NCI-H524 (cell line): ENCODE data around the gene CRYM.
"Not testable (repeated sequence)": the region's sequence is repeated elsewhere in the genome, so short reads cannot be mapped to it uniquely, and the experiment has no call there.

Experiments used
- DNase-seq, 2 experiments: peaks; one replicate each; lab custom pipeline; 2025; lab: John Stamatoyannopoulos, UW

CRYM gene

DNA sequence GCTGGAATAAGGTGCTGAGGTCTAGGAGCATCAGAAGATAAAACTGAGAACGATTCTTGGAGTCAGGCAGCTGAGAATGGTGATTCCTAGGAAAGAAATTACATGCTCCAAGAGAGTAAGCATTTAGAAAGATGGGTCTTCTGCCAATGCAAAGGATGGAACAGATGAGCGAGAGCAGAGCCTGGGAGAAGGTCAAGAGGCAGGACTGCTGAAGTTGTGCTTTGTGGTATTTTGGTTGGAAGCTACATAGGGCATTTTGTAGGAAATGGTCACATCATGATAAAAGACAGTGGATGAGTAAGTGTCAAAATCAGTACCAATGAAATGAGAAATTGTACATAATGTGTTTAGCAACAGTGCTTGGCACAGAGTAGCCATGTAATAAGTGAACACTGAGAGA is 1.4 kb upstream of the CRYM start:
- DNase-seq: no peak

DNA sequence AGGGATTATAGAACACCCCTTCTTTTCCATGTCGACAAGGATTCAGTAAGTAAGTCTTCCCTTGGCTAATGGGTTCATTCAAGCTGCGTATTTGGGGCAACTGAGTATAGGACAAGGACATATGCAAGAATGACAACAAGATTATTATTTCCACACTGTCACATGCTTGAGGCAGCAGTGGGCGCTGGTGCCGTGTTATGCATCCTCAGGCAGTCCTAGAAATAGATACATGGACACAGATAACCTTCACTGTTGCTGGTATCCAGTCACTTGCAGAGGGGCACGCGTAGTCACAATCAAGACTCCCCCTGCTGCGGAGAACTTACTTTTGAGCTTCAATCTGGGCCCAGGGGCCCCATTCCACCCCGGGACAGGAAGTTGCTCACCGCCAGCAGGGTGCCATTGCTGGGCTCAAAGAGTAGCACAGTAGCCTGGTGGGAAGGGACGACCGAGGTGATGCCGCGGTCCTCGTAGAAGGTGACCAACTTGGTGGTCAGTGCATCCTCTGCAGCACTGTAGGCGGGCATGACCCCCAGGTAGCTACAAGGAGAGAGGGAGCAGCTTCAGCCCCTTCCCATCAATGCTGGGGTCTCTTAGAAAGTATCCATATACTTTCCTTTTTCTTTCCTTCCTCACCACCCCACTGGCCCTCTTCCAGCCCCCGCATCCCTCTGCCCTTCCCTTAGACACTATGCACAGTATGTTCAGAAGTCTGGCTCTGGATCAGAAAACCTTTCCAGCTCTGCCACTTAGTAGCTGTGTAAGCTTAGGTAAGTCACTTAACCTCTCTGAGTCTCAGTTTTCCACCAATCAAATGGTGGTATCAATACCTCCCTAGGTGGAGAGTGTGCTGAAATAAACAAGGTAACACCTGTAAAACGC is 804 bp downstream of the CRYM start:
- no peak for DNase-seq

DNA sequence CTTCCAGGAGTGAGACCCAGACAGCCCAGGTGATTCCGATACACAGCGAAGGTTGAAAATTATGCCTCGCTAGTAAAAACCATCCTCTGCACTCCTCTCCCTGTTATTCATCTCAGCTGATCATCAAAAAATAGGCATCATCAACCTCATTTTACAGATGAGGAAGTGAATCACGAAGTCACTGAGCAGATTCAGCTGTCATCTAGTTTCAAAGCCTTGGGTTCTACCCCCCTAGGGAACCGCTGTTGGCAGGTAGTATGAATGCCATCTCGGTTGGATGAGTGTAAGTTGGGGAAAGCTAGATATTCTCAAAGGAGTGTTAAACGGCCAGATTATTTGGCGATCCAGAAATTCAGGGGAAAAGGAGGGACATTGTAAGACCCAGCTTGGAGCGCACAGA is 2.0 kb downstream of the CRYM start:
- no peak for DNase-seq

DNA sequence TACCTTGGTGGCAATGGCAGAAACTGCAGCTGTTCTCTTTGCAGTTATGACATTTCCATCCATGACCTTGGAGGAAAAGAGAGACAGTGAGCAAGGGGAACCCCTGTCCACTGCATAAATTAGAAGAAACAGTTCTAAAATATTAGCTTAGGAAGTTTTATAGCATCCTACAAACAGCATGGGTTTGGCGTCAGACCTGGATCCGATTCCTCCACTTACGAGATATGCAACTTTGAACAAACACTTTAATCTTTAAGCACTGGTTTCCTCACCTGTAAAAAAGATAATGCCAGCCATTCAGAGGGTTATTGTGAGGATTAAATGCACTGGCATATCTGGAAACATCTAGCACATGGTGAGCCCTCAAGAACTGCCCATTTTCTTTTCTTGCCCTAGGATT is 2.6 kb downstream of the CRYM start:
- no peak for DNase-seq

DNA sequence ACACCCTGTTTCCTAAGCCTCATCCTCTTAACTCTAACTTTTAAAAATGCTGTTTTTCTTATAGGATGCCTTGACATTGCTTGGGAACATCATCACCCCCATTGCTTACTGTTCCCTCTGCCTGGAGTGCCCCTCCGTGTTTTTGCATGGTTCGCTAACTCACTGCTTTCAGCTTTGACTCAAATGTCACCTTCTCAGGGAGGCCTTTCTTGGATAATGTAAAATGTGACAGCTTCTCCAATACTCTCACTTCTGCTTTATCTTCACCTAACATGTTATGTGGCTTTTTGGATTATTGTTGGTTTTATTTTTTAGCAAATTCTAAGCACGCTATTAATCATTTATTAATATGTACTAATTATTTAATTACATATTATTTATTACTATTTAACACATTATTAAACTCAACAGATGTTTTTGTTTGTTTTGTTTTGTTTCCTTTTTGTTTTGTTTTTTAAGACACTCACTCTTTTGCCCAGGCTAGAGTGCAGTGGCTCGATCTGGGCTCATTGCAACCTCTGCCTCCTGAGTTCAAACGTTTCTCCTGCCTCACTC is 3.8 kb downstream of the CRYM start:
- no peak for DNase-seq

DNA sequence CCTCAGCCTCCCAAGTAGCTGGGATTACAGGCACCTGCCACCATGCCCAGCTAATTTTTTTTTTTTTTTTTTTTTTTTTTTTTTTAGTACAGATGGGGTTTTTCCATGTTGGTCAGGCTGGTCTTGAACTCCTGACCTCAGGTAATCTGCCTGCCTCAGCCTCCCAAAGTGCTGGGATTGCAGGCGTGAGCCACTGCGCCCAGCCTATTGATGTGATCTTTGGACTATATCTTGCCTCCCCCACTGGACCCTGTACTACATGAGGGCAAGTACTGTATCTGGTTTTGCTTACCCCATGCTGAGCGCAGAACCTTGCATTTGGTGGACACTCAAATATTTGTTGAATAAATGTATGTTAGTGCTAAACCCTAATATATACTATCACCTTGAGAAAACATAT is 5.3 kb downstream of the CRYM start:
- DNase-seq: not testable (repeated sequence)

DNA sequence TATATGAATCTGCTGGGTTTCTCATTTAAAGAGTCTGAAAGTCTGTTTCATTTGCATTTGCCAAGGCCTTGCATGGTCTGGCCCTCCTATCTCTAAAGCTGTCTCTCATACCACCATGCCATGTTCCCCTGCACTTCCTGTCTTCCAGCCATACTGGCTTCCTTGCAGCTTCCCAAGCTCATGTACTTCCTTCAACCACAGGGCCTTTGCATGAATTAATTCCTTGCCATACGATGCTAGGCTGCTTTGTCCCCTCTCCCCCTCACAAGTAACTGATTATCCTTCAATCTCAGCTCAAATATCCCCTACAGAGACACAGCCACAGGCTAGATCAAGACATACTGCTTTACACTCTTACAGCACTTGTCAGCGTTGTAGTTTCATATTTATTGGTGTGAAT is 5.8 kb downstream of the CRYM start:
- no peak for DNase-seq

DNA sequence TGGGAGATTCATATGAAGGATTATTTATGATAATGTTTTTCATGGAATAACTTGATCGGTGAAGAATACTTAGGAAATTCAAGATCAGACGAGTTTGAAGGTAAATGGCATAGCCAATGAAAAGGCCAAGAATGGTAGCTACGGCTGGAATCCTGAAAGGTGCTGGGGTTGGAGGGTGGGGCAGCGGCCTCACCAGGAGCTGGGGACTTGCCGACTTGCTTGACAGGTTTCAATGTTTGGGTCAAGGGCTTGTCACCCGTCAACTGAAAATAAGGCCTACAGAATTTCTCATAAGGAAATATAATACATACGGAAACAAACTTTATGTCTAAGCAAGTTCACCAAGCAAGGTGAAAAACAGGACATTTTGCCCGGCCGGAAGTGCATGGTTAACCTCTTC is 9.9 kb downstream of the CRYM start:
- no peak for DNase-seq

DNA sequence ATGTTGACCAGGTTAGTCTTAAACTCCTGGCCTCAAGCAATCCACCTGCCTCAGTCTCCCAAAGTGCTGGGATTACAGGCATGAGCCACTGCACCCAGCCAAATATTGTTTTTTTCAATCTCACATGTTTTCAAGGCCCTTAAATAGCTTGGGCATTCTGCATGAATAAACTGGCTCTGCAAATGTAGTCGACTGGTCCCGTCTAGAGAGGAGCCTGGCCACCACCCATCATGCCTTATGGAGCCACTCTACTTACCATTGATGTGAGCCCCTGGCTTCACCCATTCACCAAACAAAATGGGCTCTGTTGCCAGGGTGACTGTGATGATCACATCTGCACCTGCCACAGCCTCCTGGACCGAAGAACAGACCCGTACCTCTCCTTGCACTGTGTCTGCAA is 10.8 kb downstream of the CRYM start:
- DNase-seq: no peak

DNA sequence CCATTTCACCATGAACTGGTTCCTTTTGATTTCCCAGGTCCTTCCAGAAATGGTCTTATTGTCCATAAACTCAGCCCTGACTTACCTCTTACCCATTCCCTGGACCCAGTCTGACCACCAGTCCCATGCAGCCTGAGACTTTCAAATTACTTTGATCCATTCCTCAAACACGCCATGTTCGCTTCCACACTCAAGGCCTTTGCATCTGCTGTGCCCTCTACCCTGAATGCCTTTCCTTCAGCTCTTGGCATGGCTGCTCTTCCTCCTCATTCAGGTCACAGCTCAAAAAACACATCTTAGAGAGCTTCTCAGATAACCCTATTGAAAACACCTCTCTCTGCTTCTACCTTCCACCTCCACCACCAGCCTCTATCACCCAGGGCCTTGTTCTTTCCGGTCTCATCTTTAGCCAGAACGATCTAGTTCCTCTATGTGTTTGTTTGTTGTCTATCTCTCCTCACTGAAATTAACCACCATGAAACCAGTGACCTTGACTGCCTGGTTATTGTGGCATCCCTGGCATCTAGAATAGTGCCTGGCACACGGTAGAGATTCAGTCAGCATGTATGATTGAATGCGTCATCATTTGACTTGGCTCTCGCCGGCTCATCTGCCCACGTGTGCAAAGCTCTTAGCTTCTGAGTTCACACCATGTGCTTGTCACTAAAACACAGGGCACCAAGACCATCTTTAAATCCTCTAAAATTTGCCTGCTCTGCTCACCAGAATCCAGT is 12.8 kb downstream of the CRYM start:
- DNase-seq: no peak

DNA sequence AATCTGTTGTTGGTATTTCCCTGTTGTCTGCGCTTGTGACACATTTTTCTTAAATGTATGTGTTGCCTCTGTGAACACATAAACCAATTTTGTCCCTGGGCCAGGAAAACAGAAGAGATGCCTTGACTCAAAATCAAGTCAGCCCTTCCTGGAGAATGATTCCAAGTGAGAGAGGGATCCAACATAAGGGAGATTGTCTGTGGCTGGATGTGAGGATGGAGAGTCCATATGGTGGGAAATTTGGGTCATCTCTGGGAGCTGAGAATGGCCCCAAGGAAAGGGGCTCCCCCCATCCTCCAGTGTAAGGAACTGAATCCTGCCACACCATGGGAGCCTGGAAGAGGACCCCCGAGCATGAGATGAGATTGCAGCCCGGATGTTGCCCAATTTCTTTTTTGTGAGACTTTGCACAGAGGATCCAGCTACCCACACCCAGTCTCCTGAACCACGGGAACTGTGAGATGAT is 13.5 kb downstream of the CRYM start:
- DNase-seq: no peak

DNA sequence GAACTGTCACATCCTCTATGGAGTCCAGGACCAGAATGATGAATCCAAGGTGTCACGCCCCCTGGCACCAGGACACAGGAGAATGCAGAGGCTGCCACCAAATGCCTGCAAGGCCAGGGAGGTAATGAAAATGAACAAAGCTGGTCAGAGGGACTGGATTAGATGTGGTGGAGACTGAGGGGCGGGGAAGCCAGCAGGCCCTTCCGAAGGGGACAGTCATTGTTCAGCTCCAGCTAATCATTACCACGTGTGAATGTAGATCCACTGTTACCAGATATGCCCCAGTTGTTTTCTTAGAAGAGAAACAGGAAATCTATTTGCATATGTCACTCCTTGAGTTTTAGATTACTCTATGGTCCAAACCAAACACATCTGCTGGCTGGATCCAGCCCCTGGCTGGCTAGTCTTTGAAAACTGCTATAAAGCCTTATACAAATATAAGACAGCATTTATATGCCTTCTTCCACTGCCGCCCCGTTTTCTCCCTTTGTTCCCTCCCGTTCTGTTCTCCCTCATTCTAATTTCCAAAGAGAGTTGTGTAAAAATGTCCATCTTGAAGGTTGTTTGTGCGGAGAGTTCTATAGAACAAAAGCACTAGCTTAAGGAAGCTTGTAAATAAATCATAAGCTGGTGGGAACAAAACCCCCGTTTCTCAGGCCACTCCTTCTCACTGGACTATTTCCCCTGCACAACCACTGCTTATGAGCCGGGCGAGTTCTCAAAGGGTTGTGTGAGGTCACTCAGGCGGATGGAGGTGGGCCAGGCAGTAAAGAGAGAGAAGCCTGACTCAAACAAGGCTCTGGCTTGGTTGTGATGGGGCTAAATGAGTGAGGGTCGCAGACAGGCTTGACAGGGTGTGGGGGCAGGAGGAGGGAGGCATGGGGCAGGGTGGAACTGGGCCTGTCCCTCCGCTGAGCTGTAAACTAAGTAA is 14.2 kb downstream of the CRYM start:
- DNase-seq: no peak

DNA sequence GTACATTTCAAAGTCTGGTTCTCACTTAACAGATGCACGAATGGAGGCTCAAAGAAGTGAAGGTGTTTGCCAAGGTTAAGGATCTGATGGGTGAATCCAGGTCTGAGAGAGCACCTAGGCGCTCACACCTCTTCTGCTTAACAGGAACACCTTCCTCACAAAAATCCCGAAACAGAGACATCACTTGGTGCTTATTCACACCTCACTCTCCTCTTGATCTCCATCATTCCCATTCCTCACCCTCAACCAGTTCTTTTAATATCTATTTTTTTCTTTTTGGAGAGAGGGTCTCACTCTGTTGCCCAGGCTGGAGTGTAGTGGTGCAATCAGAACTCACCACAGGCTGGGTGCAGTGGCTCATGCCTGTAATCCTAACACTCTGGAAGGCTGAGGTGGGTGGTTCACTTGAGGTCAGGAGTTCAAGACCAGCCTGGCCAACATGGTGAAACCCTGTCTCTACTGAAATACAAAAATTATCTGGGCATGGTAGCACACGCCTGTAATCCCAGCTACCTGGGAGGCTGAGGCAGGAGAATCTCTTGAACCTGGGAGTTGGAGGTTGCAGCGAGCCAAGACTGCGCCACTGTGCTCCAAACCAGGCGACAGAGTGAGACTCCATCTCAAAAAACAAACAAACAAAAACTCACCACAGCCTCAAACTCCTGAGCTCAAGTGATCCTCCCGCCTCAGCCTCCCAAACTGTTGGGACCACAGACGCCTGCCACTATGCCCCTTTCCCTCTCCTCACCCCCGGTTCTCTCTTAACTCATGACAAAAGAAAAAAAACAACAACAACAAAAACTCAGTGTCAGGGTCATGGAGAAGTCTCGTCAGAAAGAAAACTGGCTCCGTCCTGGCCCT is 15.1 kb downstream of the CRYM start:
- no peak for DNase-seq

DNA sequence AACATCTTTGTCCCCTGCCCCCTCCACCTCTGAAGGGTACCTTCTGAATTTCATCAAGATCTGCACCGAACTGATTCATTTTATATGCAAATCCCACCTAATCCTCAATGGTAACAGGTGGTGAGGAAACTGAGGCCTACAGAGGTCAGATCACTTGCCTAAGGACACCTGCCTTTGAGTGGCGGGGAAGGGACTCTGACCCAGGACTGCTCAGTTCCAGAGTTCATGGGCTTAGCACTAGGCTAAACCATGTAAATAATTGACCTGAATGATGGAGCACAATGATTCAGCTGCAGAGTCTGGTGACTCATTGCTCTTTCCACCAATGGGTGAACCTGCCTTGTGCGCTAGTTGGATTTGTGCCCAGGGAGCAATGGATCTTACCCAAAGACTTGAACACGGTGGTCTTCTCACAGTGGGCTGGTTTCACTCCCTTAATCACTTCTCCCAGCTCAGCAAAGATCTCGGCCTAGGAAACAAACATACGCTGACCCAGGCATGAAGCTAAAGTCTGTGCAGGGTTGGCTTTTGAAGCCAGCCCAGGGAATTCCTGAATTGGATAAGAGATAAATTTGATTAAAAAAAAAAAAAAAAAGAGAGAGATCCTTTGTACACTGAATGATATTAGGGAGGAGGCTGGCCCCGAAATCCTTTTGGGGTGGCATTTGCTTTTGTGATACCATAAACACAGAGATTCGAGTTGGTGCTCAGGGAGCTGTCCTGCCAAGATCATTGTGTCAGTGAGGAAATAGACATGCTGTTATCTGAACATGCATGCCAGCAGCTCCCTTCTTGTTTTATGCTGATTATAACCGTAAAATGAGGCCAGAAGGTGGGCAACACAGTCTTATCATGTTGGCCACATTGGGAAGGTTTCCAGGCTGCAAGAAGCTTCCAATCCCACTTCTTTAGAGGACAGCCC is 17.0 kb downstream of the CRYM start:
- no peak for DNase-seq

DNA sequence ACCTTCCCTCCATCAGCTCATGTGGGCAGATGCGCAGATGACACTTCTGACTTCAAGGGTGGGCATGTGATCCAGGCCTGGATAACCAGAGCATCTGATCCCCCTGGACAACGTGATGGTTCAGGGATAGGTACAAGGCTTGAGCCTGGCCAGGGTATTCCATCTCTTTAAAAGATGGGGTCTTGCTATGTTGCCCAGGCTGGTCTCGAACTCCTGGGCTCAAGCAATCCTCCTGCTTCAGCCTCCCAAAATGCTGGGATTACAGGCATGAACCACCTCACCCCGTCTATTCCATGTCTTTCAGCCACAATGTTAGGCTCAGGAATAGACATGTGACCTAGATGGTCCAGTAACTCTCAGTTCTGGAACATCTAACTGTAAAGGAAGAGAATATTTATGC is 20.8 kb downstream of the CRYM start:
- DNase-seq: no peak

DNA sequence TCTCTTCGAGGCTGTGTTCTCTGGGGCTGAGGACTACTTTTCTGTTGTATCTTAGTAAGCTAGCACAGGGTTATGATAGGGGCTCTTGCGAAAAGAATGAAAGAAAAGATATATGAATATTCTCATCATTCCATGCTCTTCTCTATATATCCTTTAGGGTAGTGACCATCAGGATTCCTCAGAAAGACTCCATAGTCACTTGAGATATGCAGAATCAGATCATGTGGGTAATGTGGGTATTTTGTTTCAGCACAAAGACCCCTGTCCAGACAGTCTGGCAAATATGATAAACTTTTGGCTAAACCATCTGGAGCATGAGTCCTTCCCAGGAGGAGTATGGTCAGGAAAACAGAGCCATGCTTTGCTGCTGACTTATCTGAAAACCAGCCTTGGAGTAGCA is 21.5 kb downstream of the CRYM start:
- DNase-seq: no peak

DNA sequence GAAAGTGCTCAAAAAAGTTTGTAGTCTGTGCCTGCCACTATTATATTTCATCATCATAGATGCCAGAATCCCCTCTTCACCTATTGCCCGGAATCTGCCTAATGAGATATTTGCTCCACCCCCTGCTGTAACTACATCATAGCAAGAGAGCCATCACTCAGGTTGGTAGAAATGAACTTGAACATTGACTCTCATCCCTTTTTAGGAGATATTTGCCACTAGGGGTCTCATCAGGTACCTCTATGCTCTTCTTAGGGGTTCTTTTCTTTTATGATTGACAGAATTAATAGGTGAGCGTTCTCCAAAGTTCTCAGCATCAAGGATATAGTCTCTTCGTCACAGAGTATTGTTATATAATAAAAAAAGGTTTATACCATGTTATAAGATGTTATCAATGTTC is 24.6 kb downstream of the CRYM start:
- DNase-seq: no peak

DNA sequence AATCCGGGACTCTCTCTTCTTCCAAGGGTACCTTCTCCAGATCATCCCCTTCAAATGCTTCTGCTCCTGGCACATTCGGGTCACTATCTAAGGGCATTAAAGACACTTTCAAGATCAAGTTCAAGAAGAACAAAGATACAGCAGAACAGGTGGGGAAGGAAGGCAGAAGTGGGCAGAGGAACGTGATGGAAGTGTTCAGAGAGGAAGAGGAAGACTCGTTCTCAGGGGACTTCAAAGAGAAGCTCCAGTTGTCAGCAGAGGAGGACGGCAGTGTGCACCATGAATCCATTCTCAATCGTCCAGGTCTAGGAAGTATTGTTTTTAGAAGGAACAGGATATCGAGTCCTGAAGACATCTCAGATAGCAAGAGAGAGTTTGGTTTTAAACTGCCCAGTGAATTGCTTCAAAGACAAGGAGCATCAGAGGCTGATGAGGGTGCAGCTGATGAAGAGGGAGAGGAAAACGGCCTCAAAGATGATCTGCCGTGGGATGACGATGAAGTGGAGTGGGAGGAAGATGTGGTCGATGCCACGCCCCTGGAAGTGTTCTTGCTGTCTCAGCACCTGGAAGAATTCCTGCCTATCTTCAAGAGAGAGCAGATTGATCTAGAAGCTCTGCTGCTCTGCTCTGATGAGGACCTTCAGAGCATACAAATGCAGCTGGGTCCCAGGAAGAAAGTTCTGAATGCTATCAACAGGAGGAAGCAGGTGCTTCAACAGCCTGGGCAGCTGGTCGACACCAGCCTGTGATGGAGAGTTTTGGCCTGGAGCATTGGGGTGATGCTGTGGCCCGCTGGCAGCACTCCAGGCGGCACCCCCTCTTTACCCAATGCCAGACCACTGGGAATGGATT is 27.8 kb downstream of the CRYM start:
- no peak for DNase-seq

DNA sequence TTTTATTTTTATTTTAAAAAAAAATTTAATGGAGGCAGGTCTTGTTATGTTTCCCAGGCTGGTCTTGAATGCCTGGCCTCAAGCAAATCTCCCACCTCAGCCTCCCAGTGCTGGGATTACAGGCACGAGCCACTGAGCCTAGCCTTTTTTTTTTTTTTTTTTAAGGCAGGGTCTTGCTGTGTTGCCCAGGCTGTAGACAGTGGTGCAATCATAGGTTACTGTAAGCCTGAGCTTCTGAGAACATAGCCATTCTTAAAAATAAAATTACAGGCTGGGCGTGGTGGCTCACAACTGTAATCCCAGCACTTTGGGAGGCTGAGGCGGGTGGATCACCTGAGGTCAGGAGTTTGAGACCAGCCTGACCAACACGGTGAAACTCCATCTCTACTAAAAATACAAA is 29.9 kb downstream of the CRYM start:
- not testable (repeated sequence) for DNase-seq
